Fibroblast of lung (primary cell): Measurements from ENCODE around the gene TBC1D22A. TPM values are rescaled to one million over a fixed set of nuclear protein-coding genes. Genes with fewer than 3 reads are reported as not detected.

Source experiments
- DNase-seq, 2 donors: peaks; one replicate each; pipeline versions ENCODE4 v3.0.0 to v3.0.0-alpha.2; 2010; ENCODE audit warnings: low read depth in 2 of 2
- H2AFZ ChIP-seq: 2 replicates; pipeline ENCODE4 v1.5.1; 2012; ENCODE audit warnings: low read length, control low read depth, inconsistent platforms
- H3K27ac ChIP-seq: 2 replicates; pipeline ENCODE4 v1.5.1; 2011; ENCODE audit warnings: low read length, control low read depth; ENCODE audit not compliant: insufficient read depth
- H3K27me3 ChIP-seq: 2 replicates; pipeline ENCODE4 v1.5.1; 2011; ENCODE audit warnings: mild to moderate bottlenecking, low read length; ENCODE audit not compliant: control insufficient read depth, insufficient read depth
- H3K36me3 ChIP-seq: 2 replicates; pipeline ENCODE4 v1.5.1; 2011; ENCODE audit warnings: low read length; ENCODE audit not compliant: control insufficient read depth, insufficient read depth
- H3K4me1 ChIP-seq: 2 replicates; pipeline ENCODE4 v1.5.1; 2011; ENCODE audit warnings: low read length; ENCODE audit not compliant: control insufficient read depth, insufficient read depth; ENCODE audit errors: extremely low read depth
- H3K4me2 ChIP-seq: 2 replicates; pipeline ENCODE4 v1.5.1; 2011; ENCODE audit warnings: low read length, control low read depth; ENCODE audit not compliant: insufficient read depth; ENCODE audit errors: extremely low read depth
- H3K4me3 ChIP-seq, 4 experiments: fragments of 200-600 bp in 1 of 4; sonication (generic) in 1 of 4; replicated peaks in 1 of 4; 2 replicates each; pipeline ENCODE4 v1.5.1; 2011 to 2016; ENCODE audit warnings: low read length in 4 of 4, low read depth in 3 of 4, mild to moderate bottlenecking in 3 of 4, control low read depth in 2 of 4, inconsistent platforms in 1 of 4, mixed read lengths in 1 of 4; ENCODE audit not compliant: insufficient read depth in 1 of 4; ENCODE audit errors: control extremely low read depth in 1 of 4
- H3K79me2 ChIP-seq: 2 replicates; pipeline ENCODE4 v1.5.1; 2012; ENCODE audit warnings: mild to moderate bottlenecking, low read length, inconsistent platforms; ENCODE audit not compliant: control insufficient read depth, insufficient read depth
- H3K9ac ChIP-seq: 2 replicates; pipeline ENCODE4 v1.5.1; 2011; ENCODE audit warnings: mild to moderate bottlenecking, low read length, control low read depth; ENCODE audit not compliant: insufficient read depth
- H3K9me3 ChIP-seq: 2 replicates; pipeline ENCODE4 v1.5.1; 2012; ENCODE audit warnings: low read depth, low read length; ENCODE audit not compliant: control insufficient read depth, insufficient read depth
- H4K20me1 ChIP-seq: 2 replicates; pipeline ENCODE4 v1.5.1; 2011; ENCODE audit warnings: low read length; ENCODE audit not compliant: control insufficient read depth, insufficient read depth; ENCODE audit errors: extremely low read depth
- EZH2 ChIP-seq: IDR thresholded peaks from 2 replicates; pipeline ENCODE4 v1.5.1; 2012; ENCODE audit warnings: low read length, control low read depth, mild to moderate bottlenecking; ENCODE audit errors: missing control alignments
- polyA plus RNA-seq, 2 donors: library from polyadenylated mRNA; depleted of rRNA in 1 of 2; stranded (reverse) in 1 of 2; unstranded in 1 of 2; fragments of >200 nt; gene quantifications; 2 replicates each; pipeline ENCODE4 v1.2.1, GENCODE V29; 2011 to 2012; ENCODE audit warnings: missing spikeins in 1 of 2
- total RNA-seq: library from RNA; depleted of rRNA; stranded (reverse); fragments of >200 nt; gene quantifications from 2 replicates; pipeline ENCODE4 v1.2.1, GENCODE V29; 2014
- TF ChIP-seq, protein P1 (sequence below), 2 donors: IDR thresholded peaks in 1 of 2; conservative IDR thresholded peaks in 1 of 2; 1 replicate in 1 of 2; 2 replicates in 1 of 2; pipeline ENCODE4 v1.5.1; 2011 to 2012; ENCODE audit warnings: low read length in 2 of 2, control low read depth in 1 of 2, inconsistent platforms in 1 of 2, low read depth in 1 of 2, mild to moderate bottlenecking in 1 of 2

The TBC1D22A gene
- total and polyA plus RNA-seq, 2 donors (not counting 1 experiment from before 2014, with no cell fraction given), result 11.6 to 17.6 TPM

DNA sequence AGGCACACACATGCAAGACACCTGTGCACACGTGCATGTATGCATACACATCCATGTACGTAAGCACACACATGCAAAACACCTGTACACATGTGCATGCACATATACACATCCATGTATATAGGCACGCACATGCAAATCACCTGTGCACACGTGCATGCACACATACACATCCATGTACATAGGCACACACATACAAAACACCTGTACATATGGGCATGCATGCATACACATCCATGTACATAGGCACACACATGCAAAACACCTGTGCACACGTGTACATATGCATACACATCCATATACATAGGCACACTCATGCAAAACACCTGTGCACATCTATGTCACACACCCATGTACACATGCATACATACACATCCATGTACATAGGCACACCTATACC lies 458.3 kb downstream of the TBC1D22A start:
- Histone ChIP-seq H3K79me2 (no peaks in the 10 kb centered on the region), H3K27me3 (no peaks in the 10 kb centered on the region), H3K9ac (no peak overlapping the region), H4K20me1 (no peaks in the 10 kb centered on the region), H3K4me3 (no peak overlapping the region), H3K4me1 (no peaks in the 10 kb centered on the region), H2AFZ (no peak overlapping the region), H3K9me3 (peaks cover 4% of the 10 kb centered on the region), H3K4me2 (no peak overlapping the region), H3K27ac (no peak overlapping the region), H3K36me3 (no peaks in the 10 kb centered on the region)
- TF ChIP-seq EZH2, result no peak
- TF ChIP-seq, protein P1, sequence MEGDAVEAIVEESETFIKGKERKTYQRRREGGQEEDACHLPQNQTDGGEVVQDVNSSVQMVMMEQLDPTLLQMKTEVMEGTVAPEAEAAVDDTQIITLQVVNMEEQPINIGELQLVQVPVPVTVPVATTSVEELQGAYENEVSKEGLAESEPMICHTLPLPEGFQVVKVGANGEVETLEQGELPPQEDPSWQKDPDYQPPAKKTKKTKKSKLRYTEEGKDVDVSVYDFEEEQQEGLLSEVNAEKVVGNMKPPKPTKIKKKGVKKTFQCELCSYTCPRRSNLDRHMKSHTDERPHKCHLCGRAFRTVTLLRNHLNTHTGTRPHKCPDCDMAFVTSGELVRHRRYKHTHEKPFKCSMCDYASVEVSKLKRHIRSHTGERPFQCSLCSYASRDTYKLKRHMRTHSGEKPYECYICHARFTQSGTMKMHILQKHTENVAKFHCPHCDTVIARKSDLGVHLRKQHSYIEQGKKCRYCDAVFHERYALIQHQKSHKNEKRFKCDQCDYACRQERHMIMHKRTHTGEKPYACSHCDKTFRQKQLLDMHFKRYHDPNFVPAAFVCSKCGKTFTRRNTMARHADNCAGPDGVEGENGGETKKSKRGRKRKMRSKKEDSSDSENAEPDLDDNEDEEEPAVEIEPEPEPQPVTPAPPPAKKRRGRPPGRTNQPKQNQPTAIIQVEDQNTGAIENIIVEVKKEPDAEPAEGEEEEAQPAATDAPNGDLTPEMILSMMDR (conservative IDR thresholded peaks at IDR 0.05 in 1 of 2, IDR thresholded peaks at IDR 0.05 in 1 of 2; ENCODE audit: low read depth in 1 of 2, low read length in 2 of 2), result no peak
- DNase-seq, result no peak

DNA sequence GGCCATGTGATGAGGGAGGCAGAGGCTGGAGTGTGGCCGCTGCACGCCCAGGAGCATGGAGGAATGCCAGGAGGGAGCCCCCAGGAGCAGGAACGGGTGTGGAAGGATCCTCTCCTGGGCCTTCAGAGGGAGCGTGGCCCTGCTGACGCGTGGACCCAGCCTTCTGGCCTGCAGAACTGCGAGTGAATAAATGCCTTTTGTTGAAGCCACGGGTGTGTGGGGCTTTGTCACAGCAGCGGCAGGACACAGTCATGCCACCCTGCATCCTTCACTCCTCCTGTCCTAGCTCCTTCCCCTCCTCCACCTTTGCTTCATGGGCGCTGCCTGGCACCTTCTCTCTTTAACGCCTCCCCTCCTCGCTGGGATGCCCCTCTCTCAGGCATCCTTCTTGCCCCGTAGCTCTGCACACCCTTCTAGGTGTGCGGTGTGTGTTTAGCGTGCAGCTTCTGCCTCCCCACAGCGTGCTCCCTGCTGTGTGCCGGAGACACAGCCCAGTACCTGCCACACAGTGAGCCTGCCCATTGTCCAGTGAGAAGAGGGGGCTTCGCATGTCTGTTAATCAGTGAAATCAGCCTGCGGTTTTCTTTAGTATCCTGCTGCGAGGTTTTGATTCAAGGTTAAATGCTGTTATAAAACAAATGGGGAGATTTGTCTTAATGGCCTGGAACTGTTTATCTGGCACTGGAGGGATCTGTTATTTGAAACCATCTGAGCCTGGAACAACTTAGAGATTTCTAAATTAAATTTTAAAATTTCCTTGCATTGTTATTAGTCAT lies 459.6 kb downstream of the TBC1D22A start:
- no peak for DNase-seq
- TF ChIP-seq EZH2, result no peak
- TF ChIP-seq, protein P1 (conservative IDR thresholded peaks at IDR 0.05 in 1 of 2, IDR thresholded peaks at IDR 0.05 in 1 of 2; ENCODE audit: low read depth in 1 of 2, low read length in 2 of 2), result no peak
- Histone ChIP-seq H4K20me1 (no peaks in the 10 kb centered on the region), H3K36me3 (no peaks in the 10 kb centered on the region), H3K4me3 (no peak overlapping the region), H2AFZ (no peak overlapping the region), H3K9me3 (peaks cover 4% of the 10 kb centered on the region), H3K27me3 (no peaks in the 10 kb centered on the region), H3K79me2 (no peaks in the 10 kb centered on the region), H3K27ac (no peak overlapping the region), H3K4me2 (no peak overlapping the region), H3K9ac (no peak overlapping the region), H3K4me1 (no peaks in the 10 kb centered on the region)

Other genes with a start within 250 kb of the TBC1D22A start
- 1.8 and 2.1 TPM in 2 replicates for gene CELSR1, start 225.0 kb upstream of the TBC1D22A start, total RNA-seq
- gene CELSR1, start 225.0 kb upstream of the TBC1D22A start, polyA plus RNA-seq, result 0.07 and 1.2 TPM in 2 replicates
- gene GRAMD4, start 142.3 kb upstream of the TBC1D22A start, total RNA-seq, result 37.3 and 57.0 TPM in 2 replicates
- 7.5 and 9.0 TPM in 2 replicates for gene GRAMD4, start 142.3 kb upstream of the TBC1D22A start, polyA plus RNA-seq
- gene CERK, start 24.4 kb upstream of the TBC1D22A start, total RNA-seq, result 24.9 and 28.2 TPM in 2 replicates
- 19.5 and 23.8 TPM in 2 replicates for gene CERK, start 24.4 kb upstream of the TBC1D22A start, polyA plus RNA-seq